Measurements from ENCODE around the gene ADAT3. TPM values are rescaled to one million over a fixed set of nuclear protein-coding genes. Genes with fewer than 3 reads are reported as not detected.

Gene ADAT3
- total RNA-seq: 9.1 and 9.9 TPM in 2 replicates

GRCh38 chr19:1905110-1905862 is at the start of gene ADAT3, which contains the start of gene SCAMP4:
TSS of gene ADAT3 (plus strand) at chr19:1905399. CDS start at chr19:1912048, 6,649 bp downstream.
TSS of gene SCAMP4 (plus strand) at chr19:1905399. CDS start at chr19:1915020, 9,621 bp downstream.
- Mint-ChIP-seq H3K36me3 (ENCODE audit: low read depth) (no peaks in the 10 kb centered on the region), H3K27me3 (ENCODE audit: low read depth) (no peaks in the 10 kb centered on the region), H3K27ac (peak within 1 kb of the TSS; percentile 88), H3K9me3 (no peaks in the 10 kb centered on the region), H3K4me3 (ENCODE audit: low read depth) (peak within 1 kb of the TSS; percentile 90), H3K4me1 (ENCODE audit: low read depth) (peaks cover 21% of the 10 kb centered on the region)
- peak; percentile 99 for DNase-seq (ENCODE audit: low spot score)
- intact Hi-C loops (cut with micrococcal nuclease): loop anchor here (1.0 kb wide), 3 partner anchors 20 to 41 kb away; partner anchors contain the start of gene ABHD17A

- Mint-ChIP-seq H3K4me3 (ENCODE audit: low read depth) (peak overlapping the region; percentile 80), H3K36me3 (ENCODE audit: low read depth) (peaks cover 5% of the 10 kb centered on the region), H3K9me3 (no peaks in the 10 kb centered on the region), H3K27me3 (ENCODE audit: low read depth) (no peaks in the 10 kb centered on the region), H3K27ac (peak overlapping the region; percentile 82), H3K4me1 (ENCODE audit: low read depth) (peaks cover 17% of the 10 kb centered on the region)
- peak; percentile 37 for DNase-seq (ENCODE audit: low spot score)
- intact Hi-C loops (cut with micrococcal nuclease): loop anchor here (1.0 kb wide), 1 partner anchor 7 kb away; the partner anchor contains the start of gene KLF16
Observed at GRCh38 chr19:1855828-1856255, 49.4 kb upstream of the ADAT3 start.

- Mint-ChIP-seq H3K4me3 (ENCODE audit: low read depth) (peak overlapping the region; percentile 80), H3K27ac (peak overlapping the region; percentile 82), H3K9me3 (no peaks in the 10 kb centered on the region), H3K36me3 (ENCODE audit: low read depth) (peaks cover 5% of the 10 kb centered on the region), H3K27me3 (ENCODE audit: low read depth) (no peaks in the 10 kb centered on the region), H3K4me1 (ENCODE audit: low read depth) (peaks cover 20% of the 10 kb centered on the region)
- intact Hi-C loops (cut with micrococcal nuclease): no loop called here
- DNase-seq (ENCODE audit: low spot score): no peak
Observed at GRCh38 chr19:1856345-1856697, 48.9 kb upstream of the ADAT3 start.

GRCh38 chr19:1856698-1857603 is 48.2 kb upstream of the ADAT3 start:
- no peaks in the 10 kb centered on the region for H3K27me3 Mint-ChIP-seq (ENCODE audit: low read depth)
- H3K27ac Mint-ChIP-seq: peak overlapping the region; percentile 82
- intact Hi-C loops (cut with micrococcal nuclease): no loop called here
- peak overlapping the region; percentile 80 for H3K4me3 Mint-ChIP-seq (ENCODE audit: low read depth)
- DNase-seq (ENCODE audit: low spot score): peak; percentile 32
- H3K4me1 Mint-ChIP-seq (ENCODE audit: low read depth): peaks cover 24% of the 10 kb centered on the region
- H3K9me3 Mint-ChIP-seq: no peaks in the 10 kb centered on the region
- H3K36me3 Mint-ChIP-seq (ENCODE audit: low read depth): peaks cover 5% of the 10 kb centered on the region

- intact Hi-C loops (cut with micrococcal nuclease): no loop called here
- DNase-seq (ENCODE audit: low spot score): no peak
- Mint-ChIP-seq H3K27ac (no peak overlapping the region), H3K27me3 (ENCODE audit: low read depth) (no peaks in the 10 kb centered on the region), H3K9me3 (no peaks in the 10 kb centered on the region), H3K4me3 (ENCODE audit: low read depth) (peak overlapping the region; percentile 52), H3K36me3 (ENCODE audit: low read depth) (peaks cover 5% of the 10 kb centered on the region), H3K4me1 (ENCODE audit: low read depth) (peaks cover 22% of the 10 kb centered on the region)
Observed at GRCh38 chr19:1857648-1858326, 47.4 kb upstream of the ADAT3 start.

- intact Hi-C loops (cut with micrococcal nuclease): no loop called here
- H3K4me1 Mint-ChIP-seq (ENCODE audit: low read depth): peaks cover 17% of the 10 kb centered on the region
Observed at GRCh38 chr19:1858412-1859081, 46.7 kb upstream of the ADAT3 start.

GRCh38 chr19:1859331-1859781 is 45.8 kb upstream of the ADAT3 start:
- H3K4me1 Mint-ChIP-seq (ENCODE audit: low read depth): peaks cover 17% of the 10 kb centered on the region
- no peaks in the 10 kb centered on the region for H3K9me3 Mint-ChIP-seq
- intact Hi-C loops (cut with micrococcal nuclease): no loop called here
- no peak for DNase-seq (ENCODE audit: low spot score)
- no peak overlapping the region for H3K27ac Mint-ChIP-seq
- H3K36me3 Mint-ChIP-seq (ENCODE audit: low read depth): no peaks in the 10 kb centered on the region
- peak overlapping the region; percentile 0 for H3K4me3 Mint-ChIP-seq (ENCODE audit: low read depth)
- H3K27me3 Mint-ChIP-seq (ENCODE audit: low read depth): no peaks in the 10 kb centered on the region

More at GRCh38 chr19:1858412-1859081, 46.7 kb upstream of the ADAT3 start:
- H3K27ac Mint-ChIP-seq: peak overlapping the region; percentile 33
- H3K9me3 Mint-ChIP-seq: no peaks in the 10 kb centered on the region
- peaks cover under 1% of the 10 kb centered on the region for H3K36me3 Mint-ChIP-seq (ENCODE audit: low read depth)
- DNase-seq (ENCODE audit: low spot score): no peak
- peak overlapping the region; percentile 33 for H3K4me3 Mint-ChIP-seq (ENCODE audit: low read depth)
- no peaks in the 10 kb centered on the region for H3K27me3 Mint-ChIP-seq (ENCODE audit: low read depth)

- peak; percentile 44 for DNase-seq (ENCODE audit: low spot score)
- Mint-ChIP-seq H3K4me3 (ENCODE audit: low read depth) (no peak overlapping the region), H3K36me3 (ENCODE audit: low read depth) (no peaks in the 10 kb centered on the region), H3K9me3 (no peaks in the 10 kb centered on the region), H3K4me1 (ENCODE audit: low read depth) (peaks cover 12% of the 10 kb centered on the region), H3K27me3 (ENCODE audit: low read depth) (no peaks in the 10 kb centered on the region), H3K27ac (no peak overlapping the region)
- intact Hi-C loops (cut with micrococcal nuclease): no loop called here
Observed at GRCh38 chr19:1860042-1860775, 45.0 kb upstream of the ADAT3 start.

- H3K27me3 Mint-ChIP-seq (ENCODE audit: low read depth): no peaks in the 10 kb centered on the region
- H3K9me3 Mint-ChIP-seq: no peaks in the 10 kb centered on the region
- DNase-seq (ENCODE audit: low spot score): no peak
- no peak overlapping the region for H3K27ac Mint-ChIP-seq
- intact Hi-C loops (cut with micrococcal nuclease): no loop called here
- peak overlapping the region; percentile 96 for H3K4me3 Mint-ChIP-seq (ENCODE audit: low read depth)
- no peaks in the 10 kb centered on the region for H3K36me3 Mint-ChIP-seq (ENCODE audit: low read depth)
- H3K4me1 Mint-ChIP-seq (ENCODE audit: low read depth): peaks cover 12% of the 10 kb centered on the region
Observed at GRCh38 chr19:1860821-1861598, 44.2 kb upstream of the ADAT3 start.

GRCh38 chr19:1861599-1862031 is 43.6 kb upstream of the ADAT3 start:
- peak overlapping the region; percentile 21 for H3K27ac Mint-ChIP-seq

GRCh38 chr19:1862068-1862423 is 43.2 kb upstream of the ADAT3 start:
- Mint-ChIP-seq H3K4me3 (ENCODE audit: low read depth) (peak overlapping the region; percentile 96), H3K27ac (peak overlapping the region; percentile 91), H3K9me3 (no peaks in the 10 kb centered on the region), H3K4me1 (ENCODE audit: low read depth) (peaks cover 12% of the 10 kb centered on the region), H3K27me3 (ENCODE audit: low read depth) (no peaks in the 10 kb centered on the region), H3K36me3 (ENCODE audit: low read depth) (no peaks in the 10 kb centered on the region)
- no peak for DNase-seq (ENCODE audit: low spot score)
- intact Hi-C loops (cut with micrococcal nuclease): no loop called here

More at GRCh38 chr19:1861599-1862031, 43.6 kb upstream of the ADAT3 start:
- H3K27me3 Mint-ChIP-seq (ENCODE audit: low read depth): no peaks in the 10 kb centered on the region
- no peaks in the 10 kb centered on the region for H3K36me3 Mint-ChIP-seq (ENCODE audit: low read depth)
- H3K4me1 Mint-ChIP-seq (ENCODE audit: low read depth): peaks cover 12% of the 10 kb centered on the region
- peak overlapping the region; percentile 96 for H3K4me3 Mint-ChIP-seq (ENCODE audit: low read depth)
- H3K9me3 Mint-ChIP-seq: no peaks in the 10 kb centered on the region
- intact Hi-C loops (cut with micrococcal nuclease): no loop called here
- no peak for DNase-seq (ENCODE audit: low spot score)
